HCT116 (cell line): ENCODE results near the gene TACC2. TPM values are rescaled to one million over a fixed set of nuclear protein-coding genes. Genes with fewer than 3 reads are reported as not detected.

Source experiments
- ATAC-seq: fragments of 200-7000 bp; cut with Tn5 transposase; 2 replicates; pipeline ENCODE4 v1.9.1; 2020; ENCODE audit warnings: mild to moderate bottlenecking, moderate library complexity
- BruUV-seq: library from RNA; stranded (reverse); fragments of 400-500 nt; replicated peaks from 2 replicates; lab custom pipeline; 2021; lab: Mats Ljungman, UMichigan
- CTCF ChIA-PET: fragments of 300-600 bp; sonication (Branson Sonifier 250); formaldehyde crosslinking; loops from one replicate; lab custom pipeline; 2021; ENCODE audit warnings: antibody characterized with exemption; lab: Charles Lee
- POLR2A ChIA-PET: fragments of 300-600, 350-600 bp; sonication (Branson Sonifier 250); formaldehyde crosslinking; loops from one replicate; lab custom pipeline; 2021; ENCODE audit warnings: antibody characterized with exemption; lab: Charles Lee
- RAD21 ChIA-PET, 2 experiments: fragments of 300-600 bp; sonication (Branson Sonifier 250); formaldehyde crosslinking; loops; one replicate each; lab custom pipeline; 2023; ENCODE audit warnings: low total read pairs in 2 of 2; ENCODE audit not compliant: uncharacterized antibody in 2 of 2, unreplicated experiment in 2 of 2, low non-redundant PET in 1 of 2; lab: Charles Lee
- DNase-seq: peaks from one replicate; pipeline ENCODE4 v3.0.0-alpha.2; 2010; ENCODE audit warnings: low read depth, low spot score
- H2AFZ ChIP-seq: fragments of 200-600 bp; shearing (Covaris generic), sonication (generic); 2 replicates; pipeline ENCODE4 v1.6.1; 2017; ENCODE audit warnings: low read depth, mixed run types, mixed read lengths, antibody characterized with exemption, low read length; ENCODE audit not compliant: poor library complexity, severe bottlenecking
- H3K27ac ChIP-seq: 2 replicates; pipeline ENCODE4 v1.5.1; 2012; ENCODE audit warnings: low read depth, low read length
- H3K27me3 ChIP-seq: fragments of 200-600 bp; sonication (generic); 2 replicates; pipeline ENCODE4 v1.6.1; 2016; ENCODE audit warnings: mixed run types, low read length, mixed read lengths; ENCODE audit not compliant: insufficient read depth
- H3K36me3 ChIP-seq, 2 experiments: fragments of 200-500 bp in 1 of 2; fragments of 200-600 bp in 1 of 2; sonication (Bioruptor generic) in 1 of 2; sonication (generic) in 1 of 2; 2 replicates each; pipeline versions ENCODE4 v1.5.1 to v1.6.1; 2014 to 2016; ENCODE audit warnings: low read length in 2 of 2, inconsistent platforms in 1 of 2, mixed read lengths in 1 of 2, mixed run types in 1 of 2; ENCODE audit not compliant: insufficient read depth in 2 of 2, control insufficient read depth in 1 of 2
- H3K4me1 ChIP-seq, 2 experiments: fragments of 200-600 bp in 1 of 2; sonication (generic) in 1 of 2; 2 replicates each; pipeline versions ENCODE4 v1.5.1 to v1.6.1; 2012 to 2017; ENCODE audit warnings: low read length in 2 of 2, inconsistent platforms in 1 of 2, mild to moderate bottlenecking in 1 of 2, mixed read lengths in 1 of 2, mixed run types in 1 of 2, moderate library complexity in 1 of 2; ENCODE audit not compliant: insufficient read depth in 2 of 2, control insufficient read depth in 1 of 2
- H3K4me2 ChIP-seq: fragments of 200-600 bp; sonication (generic); 2 replicates; pipeline ENCODE4 v1.6.1; 2017; ENCODE audit warnings: mixed run types, low read length, mixed read lengths
- H3K4me3 ChIP-seq, 2 experiments: fragments of 200-600 bp in 1 of 2; sonication (generic) in 1 of 2; replicated peaks in 1 of 2; 2 replicates each; pipeline ENCODE4 v1.5.1; 2011 to 2016; ENCODE audit warnings: low read length in 2 of 2, control low read depth in 1 of 2, low read depth in 1 of 2, mild to moderate bottlenecking in 1 of 2, mixed read lengths in 1 of 2, mixed run types in 1 of 2
- H3K79me2 ChIP-seq: fragments of 200-600 bp; sonication (generic); 2 replicates; pipeline ENCODE4 v1.6.1; 2017; ENCODE audit warnings: mild to moderate bottlenecking, mixed run types, low read length, moderate library complexity, mixed read lengths; ENCODE audit not compliant: insufficient read depth
- H3K9ac ChIP-seq: fragments of 200-600 bp; sonication (generic); 2 replicates; pipeline ENCODE4 v1.6.1; 2016; ENCODE audit warnings: low read length, mixed read lengths
- H3K9me2 ChIP-seq: fragments of 200-600 bp; sonication (generic), shearing (Covaris generic); 2 replicates; pipeline ENCODE4 v1.6.1; 2017; ENCODE audit warnings: mixed run types, mild to moderate bottlenecking, moderate library complexity; ENCODE audit not compliant: insufficient read depth
- H3K9me3 ChIP-seq, 2 experiments: fragments of 200-500 bp in 1 of 2; fragments of 200-600 bp in 1 of 2; sonication (Bioruptor generic) in 1 of 2; sonication (generic) in 1 of 2; 2 replicates each; pipeline ENCODE4 v1.6.1; 2014 to 2017; ENCODE audit warnings: low read length in 2 of 2, mixed read lengths in 2 of 2, inconsistent platforms in 1 of 2, low read depth in 1 of 2, mild to moderate bottlenecking in 1 of 2, mixed run types in 1 of 2, moderate library complexity in 1 of 2; ENCODE audit not compliant: control insufficient read depth in 1 of 2, insufficient read depth in 1 of 2
- H4K20me1 ChIP-seq: fragments of 200-600 bp; sonication (generic), shearing (Covaris generic); 2 replicates; pipeline ENCODE4 v1.6.1; 2017; ENCODE audit warnings: mixed run types, mild to moderate bottlenecking, moderate library complexity; ENCODE audit not compliant: insufficient read depth
- CBX3 ChIP-seq: IDR thresholded peaks from 2 replicates; pipeline ENCODE4 v1.6.1; 2012; ENCODE audit warnings: low read depth
- CEBPB ChIP-seq: IDR thresholded peaks from 2 replicates; pipeline ENCODE4 v1.6.1; 2012; ENCODE audit warnings: low read depth
- CTCF ChIP-seq, 3 experiments: fragments of 200-600 bp in 1 of 3; sonication (generic) in 1 of 3; IDR thresholded peaks in 2 of 3; conservative IDR thresholded peaks in 1 of 3; 2 replicates each; pipeline ENCODE4 v1.5.1; 2012 to 2017; ENCODE audit warnings: low read depth in 2 of 3, low read length in 2 of 3, antibody characterized with exemption in 1 of 3, borderline replicate concordance in 1 of 3, control low read depth in 1 of 3, mild to moderate bottlenecking in 1 of 3, mixed read lengths in 1 of 3, mixed run types in 1 of 3, moderate library complexity in 1 of 3; ENCODE audit not compliant: insufficient read depth in 1 of 3
- ELF1 ChIP-seq: IDR thresholded peaks from 2 replicates; pipeline ENCODE4 v1.6.1; 2012; ENCODE audit warnings: low read depth, borderline replicate concordance
- EZH2 ChIP-seq: fragments of 200-600 bp; sonication (generic); IDR thresholded peaks from 2 replicates; pipeline ENCODE4 v1.6.1; 2017; ENCODE audit warnings: antibody characterized with exemption, mixed run types
- FOSL1 ChIP-seq: IDR thresholded peaks from 2 replicates; pipeline ENCODE4 v1.6.1; 2012; ENCODE audit warnings: low read depth
- POLR2AphosphoS5 ChIP-seq: IDR thresholded peaks from 2 replicates; pipeline ENCODE4 v1.6.1; 2011; ENCODE audit warnings: mild to moderate bottlenecking, low read depth, low read length, moderate library complexity
- RAD21 ChIP-seq: IDR thresholded peaks from 2 replicates; pipeline ENCODE4 v1.6.1; 2012; ENCODE audit warnings: low read depth, mild to moderate bottlenecking
- SIN3A ChIP-seq: IDR thresholded peaks from 2 replicates; pipeline ENCODE4 v1.6.1; 2012; ENCODE audit warnings: low read depth
- SRF ChIP-seq: IDR thresholded peaks from 2 replicates; pipeline ENCODE4 v1.6.1; 2012; ENCODE audit warnings: low read depth
- TCF7L2 ChIP-seq: IDR thresholded peaks from 2 replicates; pipeline ENCODE4 v1.7.0; 2011; ENCODE audit warnings: borderline replicate concordance, inconsistent platforms; ENCODE audit not compliant: insufficient read depth, insufficient read length; ENCODE audit errors: extremely low read depth
- ZBTB33 ChIP-seq: IDR thresholded peaks from 2 replicates; pipeline ENCODE4 v1.6.1; 2011; ENCODE audit warnings: mild to moderate bottlenecking, low read length, moderate library complexity; ENCODE audit not compliant: insufficient replicate concordance; ENCODE audit errors: extremely low read depth
- ZFX ChIP-seq: fragments of 450-650 bp; IDR thresholded peaks from 2 replicates; pipeline ENCODE4 v1.6.1; 2017
- ZNF274 ChIP-seq: fragments of 200-500 bp; sonication (Bioruptor generic); IDR thresholded peaks from 2 replicates; pipeline ENCODE4 v1.6.1; 2014; ENCODE audit warnings: mild to moderate bottlenecking, low read depth, low read length, inconsistent platforms
- intact Hi-C: fragments of 100-400 bp; cut with micrococcal nuclease; formaldehyde crosslinking; loops from 2 replicates; pipeline ENCODE4 v1.10.0; 2022
- total RNA-seq: library from RNA; stranded (reverse); gene quantifications from one replicate; pipeline ENCODE4 v1.2.1, GENCODE V29; 2021; ENCODE audit not compliant: unreplicated experiment

TACC2 gene
- total RNA-seq, 1 experiment from 2014 or later, result 38.6 TPM

- H3K4me1 ChIP-seq, result no peaks in the 10 kb centered on the region; a peak in 1 of 4 replicates
- H3K4me3 ChIP-seq, result no peak overlapping the region
- H3K27me3 ChIP-seq, result peaks cover 16% of the 10 kb centered on the region; the same call in 1 of the 2 replicates
- RAD21 ChIA-PET, result no interaction called here
- DNase-seq (no peak), ATAC-seq (no peak)
- no peak for TF ChIP-seq SIN3A
- TF ChIP-seq CBX3, result no peak
- no peak for TF ChIP-seq CEBPB
- no peak for TF ChIP-seq CTCF (IDR thresholded peaks at IDR 0.05 in 2 of 3, conservative IDR thresholded peaks at IDR 0.05 in 1 of 3; ENCODE audit: borderline replicate concordance in 1 of 3, insufficient read depth in 1 of 3, low read depth in 2 of 3, low read length in 2 of 3)
- no peak for TF ChIP-seq ELF1
- TF ChIP-seq ZNF274, result no peak
- no peak for TF ChIP-seq EZH2
- TF ChIP-seq TCF7L2, result no peak
- TF ChIP-seq FOSL1, result no peak
- no peak for TF ChIP-seq ZFX
- no peak for TF ChIP-seq SRF
- TF ChIP-seq ZBTB33, result no peak
- no peak for TF ChIP-seq POLR2AphosphoS5
- TF ChIP-seq RAD21, result no peak
- no peaks in the 10 kb centered on the region for H3K9me2 ChIP-seq
- no peaks in the 10 kb centered on the region for H3K36me3 ChIP-seq
- H3K79me2 ChIP-seq, result no peaks in the 10 kb centered on the region
- no peak overlapping the region for H2AFZ ChIP-seq
- no peak overlapping the region for H3K27ac ChIP-seq
- no peak overlapping the region for H3K9ac ChIP-seq
- no peaks in the 10 kb centered on the region for H3K9me3 ChIP-seq
- POLR2A ChIA-PET, result no interaction called here
- no TSS peak for BruUV-seq
- intact Hi-C loops, result no loop called here
- CTCF ChIA-PET, result no interaction called here
- H3K4me2 ChIP-seq, result no peak overlapping the region
- no peaks in the 10 kb centered on the region for H4K20me1 ChIP-seq
Observed at GRCh38 chr10:122086416-122087240, 97.7 kb downstream of the TACC2 start.
